Dermis microvascular lymphatic vessel endothelial cell (primary cell): Measurements from ENCODE around the gene CCR9. TPM values are rescaled to one million over a fixed set of nuclear protein-coding genes. Genes with fewer than 3 reads are reported as not detected.

ENCODE experiments used
- DNase-seq, 2 donors: peaks; one replicate each; pipeline versions ENCODE4 v3.0.0 to v3.0.0-alpha.2; 2010; ENCODE audit warnings: low read depth in 2 of 2
- total RNA-seq: library from RNA; depleted of rRNA; stranded (reverse); fragments of >200 nt; gene quantifications from 2 replicates; pipeline ENCODE4 v1.2.1, GENCODE V29; 2014

Gene CCR9
- total RNA-seq, 1 donor from 2014 or later, result not detected

- DNase-seq, result no peak
Measured at GRCh38 chr3:45907769-45908705, 21.7 kb downstream of the CCR9 start.

- no peak for DNase-seq
Measured at GRCh38 chr3:45908761-45909160, 22.4 kb downstream of the CCR9 start.

- DNase-seq, result no peak
Measured at GRCh38 chr3:45909542-45909941, 23.2 kb downstream of the CCR9 start.

- no peak for DNase-seq
Measured at GRCh38 chr3:45910892-45911291, 24.5 kb downstream of the CCR9 start.

GRCh38 chr3:45911511-45912226 is 25.3 kb downstream of the CCR9 start:
- DNase-seq, result no peak

- no peak for DNase-seq
Measured at GRCh38 chr3:45912435-45912834, 26.1 kb downstream of the CCR9 start.

GRCh38 chr3:45914362-45915058 is 28.2 kb downstream of the CCR9 start:
- DNase-seq, result no peak

- no peak for DNase-seq
Measured at GRCh38 chr3:45915059-45915439, 28.7 kb downstream of the CCR9 start.

GRCh38 chr3:45915518-45916231 is 29.3 kb downstream of the CCR9 start:
- no peak for DNase-seq

- no peak for DNase-seq
Measured at GRCh38 chr3:45917146-45917898, 31.0 kb downstream of the CCR9 start.

- no peak for DNase-seq
Measured at GRCh38 chr3:45921158-45922038, 35.1 kb downstream of the CCR9 start.

- no peak for DNase-seq
Measured at GRCh38 chr3:45922039-45922326, 35.6 kb downstream of the CCR9 start.

- DNase-seq, result no peak
Measured at GRCh38 chr3:45922950-45923590, 36.7 kb downstream of the CCR9 start.

GRCh38 chr3:45923755-45924154 is 37.4 kb downstream of the CCR9 start:
- no peak for DNase-seq

- no peak for DNase-seq
Measured at GRCh38 chr3:45927881-45928280, 41.5 kb downstream of the CCR9 start.

GRCh38 chr3:45929042-45929679 is 42.8 kb downstream of the CCR9 start:
- DNase-seq, result peak in 1 of 2 donors; percentile 36

GRCh38 chr3:45931496-45931895 is 45.2 kb downstream of the CCR9 start:
- DNase-seq, result no peak

- DNase-seq, result no peak
Measured at GRCh38 chr3:45932112-45932511, 45.8 kb downstream of the CCR9 start.

- DNase-seq, result no peak
Measured at GRCh38 chr3:45933591-45933990, 47.2 kb downstream of the CCR9 start.
